Measurements from ENCODE around the gene KIF20A. TPM values are rescaled to one million over a fixed set of nuclear protein-coding genes. Genes with fewer than 3 reads are reported as not detected.

KIF20A gene
- total RNA-seq, 1 experiment from 2014 or later = 67.1 TPM

DNA sequence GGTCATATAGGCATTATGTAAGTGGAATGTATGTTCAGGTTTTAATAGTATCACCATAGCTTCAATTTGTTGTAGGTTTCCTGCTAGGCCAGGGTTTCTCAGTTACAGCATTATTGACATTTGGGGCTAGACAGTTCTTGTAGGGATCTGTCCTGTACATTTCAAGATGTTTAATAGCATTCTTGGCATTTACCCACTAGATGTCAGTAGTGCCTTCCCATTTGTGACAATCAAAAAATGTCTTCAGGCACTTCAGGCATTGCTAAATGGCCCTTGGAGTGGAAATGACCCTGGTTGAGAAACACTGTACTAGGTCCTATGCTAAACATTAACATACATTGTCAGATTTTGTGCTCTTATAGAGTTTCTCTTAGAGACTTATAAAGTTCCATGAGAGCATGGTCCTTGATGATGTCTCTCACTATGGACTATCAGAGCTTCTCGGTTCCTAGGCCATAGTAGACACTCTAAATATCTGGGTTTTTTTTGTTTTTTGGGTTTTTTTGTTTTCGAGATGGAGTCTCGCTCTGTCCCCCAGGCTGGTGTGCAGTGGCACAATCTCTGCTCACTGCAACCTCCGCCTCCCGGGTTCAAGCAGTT, 1.4 kb downstream of the KIF20A start:
- Histone ChIP-seq H4K8ac (replicated peaks; ENCODE audit: insufficient read length, low read depth, low read length) (no peak overlapping the region), H3K4ac (ENCODE audit: low read depth, low read length) (no peak overlapping the region), H2BK20ac (ENCODE audit: low read depth, low read length, poor library complexity, severe bottlenecking) (no peak overlapping the region), H3K27me3 (ENCODE audit: insufficient read depth, low read length) (no peaks in the 10 kb centered on the region), H3K9me3 (ENCODE audit: control insufficient read depth, low read depth, low read length) (no peaks in the 10 kb centered on the region), H3K18ac (ENCODE audit: insufficient read length, low read depth, low read length) (no peak overlapping the region), H3K79me1 (ENCODE audit: insufficient read depth, low read depth, low read length, poor library complexity, severe bottlenecking) (no peaks in the 10 kb centered on the region), H2BK120ac (ENCODE audit: low read depth, low read length, poor library complexity, severe bottlenecking) (no peak overlapping the region), H2BK12ac (ENCODE audit: insufficient read length, low read depth, low read length) (no peak overlapping the region), H3K23me2 (ENCODE audit: insufficient read length, low read depth, low read length, poor library complexity, severe bottlenecking) (peaks cover 8% of the 10 kb centered on the region), H2AK5ac (ENCODE audit: insufficient read length, low read length) (no peak overlapping the region), H3K4me1 (ENCODE audit: insufficient read depth, low read length) (no peaks in the 10 kb centered on the region), H3K27ac (ENCODE audit: insufficient read length, low read depth, low read length) (no peak overlapping the region), H4K5ac (ENCODE audit: insufficient read length, low read depth, low read length) (no peak overlapping the region), H4K91ac (ENCODE audit: insufficient read length, low read depth, low read length) (no peak overlapping the region), H3K23ac (ENCODE audit: insufficient read length, low read depth, low read length) (no peak overlapping the region), H3K79me2 (ENCODE audit: insufficient read depth, low read length) (peaks cover 4% of the 10 kb centered on the region; the same call in 1 of the 2 replicates), H3K56ac (ENCODE audit: insufficient read length, low read depth, low read length) (no peak overlapping the region), H2BK15ac (ENCODE audit: low read depth, low read length) (no peak overlapping the region), H3T11ph (ENCODE audit: low read length) (no peak overlapping the region), H3K9ac (ENCODE audit: extremely low read depth, insufficient read length, low read length) (no peak overlapping the region), H4K20me1 (ENCODE audit: control insufficient read depth, insufficient read depth, insufficient read length) (no peaks in the 10 kb centered on the region), H2BK5ac (ENCODE audit: insufficient read length, low read length) (no peak overlapping the region), H3K4me2 (ENCODE audit: insufficient read depth, insufficient read length, low read length) (peak overlapping the region; percentile 84), H3K14ac (ENCODE audit: insufficient read depth, low read length) (no peak overlapping the region), H2AFZ (ENCODE audit: low read length) (no peak overlapping the region)
- Mint-ChIP-seq H3K27ac (no peak overlapping the region), H3K27me3 (ENCODE audit: low read depth) (no peaks in the 10 kb centered on the region), H3K4me1 (peaks cover 12 to 16% of the 10 kb centered on the region in 2 experiments), H3K9me3 (no peaks in the 10 kb centered on the region), H3K4me3 (no peak overlapping the region; a peak in 3 of 5 replicates), H3K36me3 (ENCODE audit: insufficient read depth in 1 of 3, low read depth in 3 of 3) (peaks cover 39 to 60% (median 58%) of the 10 kb centered on the region in 3 experiments)
- no CpG with 5 or more reads among the region's 5 CpGs for WGBS (ENCODE audit: extremely low coverage, insufficient read length, low lambda C conversion rate)
- no peak for DNase-seq
- TF ChIP-seq CTCF (conservative IDR thresholded peaks at IDR 0.05) = peak; percentile 65

Measured in H9 (cell line).